IPS DF 6.9 (cell line): ENCODE measurements around the gene CACNA1C.
"Not testable (repeated sequence)": the region's sequence is repeated elsewhere in the genome, so short reads cannot be mapped to it uniquely, and the experiment has no call there.

Source experiments
- DNase-seq: peaks from one replicate; pipeline ENCODE4 v3.0.0-alpha.2; 2013; ENCODE audit warnings: low read depth, low spot score
- H3K27ac ChIP-seq: one replicate; pipeline ENCODE4 v1.5.1; 2013; ENCODE audit warnings: low read length, control low read depth
- H3K27me3 ChIP-seq: 2 replicates; pipeline ENCODE4 v1.6.1; 2013; ENCODE audit warnings: mild to moderate bottlenecking, low read length; ENCODE audit not compliant: control insufficient read depth, insufficient read depth
- H3K36me3 ChIP-seq: 2 replicates; pipeline ENCODE4 v1.6.1; 2013; ENCODE audit warnings: low read length; ENCODE audit not compliant: control insufficient read depth, insufficient read depth
- H3K4me1 ChIP-seq: 2 replicates; pipeline ENCODE4 v1.6.1; 2013; ENCODE audit warnings: low read length; ENCODE audit not compliant: control insufficient read depth, insufficient read depth
- H3K4me3 ChIP-seq: 2 replicates; pipeline ENCODE4 v1.5.1; 2013; ENCODE audit warnings: mild to moderate bottlenecking, low read length
- H3K9me3 ChIP-seq: 2 replicates; pipeline ENCODE4 v1.6.1; 2013; ENCODE audit warnings: low read length, inconsistent platforms; ENCODE audit not compliant: control insufficient read depth, insufficient read depth
- WGBS: extraction: QIAGEN DNeasy Blood & Tissue Kit; methylation state at CpG from one replicate; pipeline ENCODE4 v1.1.7; 2013; ENCODE audit warnings: mixed read lengths, missing lambda C conversion rate; ENCODE audit not compliant: insufficient read length, insufficient coverage; 5-methylcytosine and 5-hydroxymethylcytosine counted together

Gene CACNA1C

DNA sequence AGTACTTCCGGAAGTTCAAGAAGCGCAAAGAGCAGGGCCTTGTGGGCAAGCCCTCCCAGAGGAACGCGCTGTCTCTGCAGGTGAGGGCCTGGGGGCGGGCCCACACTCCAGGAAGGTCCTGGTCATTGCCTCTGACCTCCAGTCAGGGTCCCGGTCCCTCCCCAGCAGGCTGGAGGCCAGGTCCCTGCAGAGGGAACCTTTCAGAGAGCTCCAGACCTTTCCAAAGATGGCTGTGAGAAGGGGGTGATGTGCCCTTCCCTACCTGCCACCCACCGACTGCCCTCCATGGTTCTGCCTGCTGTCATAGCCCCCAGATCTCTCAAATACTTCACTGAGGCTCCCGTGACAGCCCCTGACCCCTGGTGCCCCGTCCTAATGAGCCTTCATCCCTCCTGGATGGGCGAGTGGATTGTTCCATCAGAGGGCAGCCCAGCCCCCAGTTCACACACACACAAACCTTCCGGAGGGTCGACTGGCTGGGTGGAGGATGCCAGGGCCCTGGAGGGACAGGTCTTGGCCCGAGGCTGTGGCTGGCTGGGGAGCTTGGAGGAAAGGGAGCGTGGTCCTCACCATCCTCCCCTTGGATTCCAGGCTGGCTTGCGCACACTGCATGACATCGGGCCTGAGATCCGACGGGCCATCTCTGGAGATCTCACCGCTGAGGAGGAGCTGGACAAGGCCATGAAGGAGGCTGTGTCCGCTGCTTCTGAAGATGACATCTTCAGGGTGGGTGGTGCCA, 624.5 kb downstream of the CACNA1C start:
- Histone ChIP-seq H3K9me3 (no peaks in the 10 kb centered on the region), H3K27ac (no peak overlapping the region), H3K4me1 (no peaks in the 10 kb centered on the region; the same call in 1 of the 2 replicates), H3K36me3 (no peaks in the 10 kb centered on the region), H3K4me3 (no peak overlapping the region), H3K27me3 (no peaks in the 10 kb centered on the region)
- WGBS: no CpG with 5 or more reads among the region's 20 CpGs
- no peak for DNase-seq

- WGBS: no CpG with 5 or more reads among the region's 11 CpGs
- Histone ChIP-seq H3K27ac (no peak overlapping the region), H3K4me3 (no peak overlapping the region), H3K27me3 (no peaks in the 10 kb centered on the region), H3K9me3 (no peaks in the 10 kb centered on the region), H3K4me1 (no peaks in the 10 kb centered on the region; the same call in 1 of the 2 replicates), H3K36me3 (no peaks in the 10 kb centered on the region)
- DNase-seq: no peak
Observed at GRCh38 chr12:2678426-2678825, 625.6 kb downstream of the CACNA1C start.

GRCh38 chr12:2679068-2679815, 626.5 kb downstream of the CACNA1C start:
- H3K4me1 ChIP-seq: peaks cover 3% of the 10 kb centered on the region; the same call in 1 of the 2 replicates
- no CpG with 5 or more reads among the region's 33 CpGs for WGBS
- no peak for DNase-seq
- no peaks in the 10 kb centered on the region for H3K9me3 ChIP-seq
- H3K27me3 ChIP-seq: no peaks in the 10 kb centered on the region
- no peak overlapping the region for H3K4me3 ChIP-seq
- no peaks in the 10 kb centered on the region for H3K36me3 ChIP-seq
- no peak overlapping the region for H3K27ac ChIP-seq

GRCh38 chr12:2679816-2680675, 627.3 kb downstream of the CACNA1C start:
- H3K27ac ChIP-seq: no peak overlapping the region
- WGBS: no CpG with 5 or more reads among the region's 18 CpGs
- no peaks in the 10 kb centered on the region for H3K27me3 ChIP-seq
- no peaks in the 10 kb centered on the region for H3K36me3 ChIP-seq
- peaks cover 3% of the 10 kb centered on the region; the same call in 1 of the 2 replicates for H3K4me1 ChIP-seq
- no peaks in the 10 kb centered on the region for H3K9me3 ChIP-seq
- DNase-seq: no peak
- H3K4me3 ChIP-seq: no peak overlapping the region

GRCh38 chr12:2680676-2681039, 627.9 kb downstream of the CACNA1C start:
- no peak for DNase-seq
- Histone ChIP-seq H3K36me3 (no peaks in the 10 kb centered on the region), H3K27me3 (no peaks in the 10 kb centered on the region), H3K9me3 (no peaks in the 10 kb centered on the region), H3K4me1 (peaks cover 3% of the 10 kb centered on the region; the same call in 1 of the 2 replicates), H3K4me3 (no peak overlapping the region), H3K27ac (no peak overlapping the region)
- no CpG with 5 or more reads among the region's 3 CpGs for WGBS

DNA sequence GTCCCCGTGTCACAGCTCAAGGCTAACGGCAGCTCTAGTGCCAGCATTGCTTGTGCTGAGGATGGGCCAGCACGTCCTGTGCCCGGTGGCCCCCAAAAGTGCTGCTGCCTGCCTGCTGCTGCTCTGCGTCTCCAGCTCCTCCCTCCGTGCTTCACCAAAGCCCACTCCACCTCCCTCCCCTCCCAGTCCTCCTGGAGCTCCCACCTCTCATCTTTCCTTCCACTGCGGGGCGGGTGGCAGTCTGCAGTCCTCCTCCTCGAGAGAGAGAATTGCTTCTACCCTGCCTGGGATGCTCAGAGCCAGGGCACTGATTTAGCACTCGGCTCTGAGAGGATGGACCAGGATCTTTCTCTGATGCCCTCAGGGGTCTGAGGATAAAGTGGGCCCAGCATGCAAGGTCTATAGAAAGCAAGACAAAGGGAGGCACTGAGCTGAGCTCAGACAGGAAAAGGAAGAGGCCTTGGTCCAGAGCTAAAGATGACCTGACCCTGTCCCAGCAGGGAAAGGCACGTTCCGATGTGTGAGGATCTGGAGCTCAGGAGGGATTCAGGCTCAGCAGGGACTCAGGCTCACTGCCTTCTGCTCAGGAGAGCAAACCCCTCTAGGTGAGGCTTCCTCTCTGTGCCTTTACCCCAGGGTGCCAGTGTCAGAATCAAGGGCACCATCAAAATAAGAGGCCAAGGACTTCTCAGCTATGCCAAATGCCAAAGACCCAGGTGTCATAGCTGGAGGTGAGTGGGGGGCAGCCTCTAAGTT, 628.8 kb downstream of the CACNA1C start:
- Histone ChIP-seq H3K27me3 (no peaks in the 10 kb centered on the region), H3K9me3 (no peaks in the 10 kb centered on the region), H3K36me3 (no peaks in the 10 kb centered on the region), H3K27ac (no peak overlapping the region), H3K4me3 (no peak overlapping the region), H3K4me1 (peaks cover 3% of the 10 kb centered on the region; the same call in 1 of the 2 replicates)
- no CpG with 5 or more reads among the region's 12 CpGs for WGBS
- no peak for DNase-seq

DNA sequence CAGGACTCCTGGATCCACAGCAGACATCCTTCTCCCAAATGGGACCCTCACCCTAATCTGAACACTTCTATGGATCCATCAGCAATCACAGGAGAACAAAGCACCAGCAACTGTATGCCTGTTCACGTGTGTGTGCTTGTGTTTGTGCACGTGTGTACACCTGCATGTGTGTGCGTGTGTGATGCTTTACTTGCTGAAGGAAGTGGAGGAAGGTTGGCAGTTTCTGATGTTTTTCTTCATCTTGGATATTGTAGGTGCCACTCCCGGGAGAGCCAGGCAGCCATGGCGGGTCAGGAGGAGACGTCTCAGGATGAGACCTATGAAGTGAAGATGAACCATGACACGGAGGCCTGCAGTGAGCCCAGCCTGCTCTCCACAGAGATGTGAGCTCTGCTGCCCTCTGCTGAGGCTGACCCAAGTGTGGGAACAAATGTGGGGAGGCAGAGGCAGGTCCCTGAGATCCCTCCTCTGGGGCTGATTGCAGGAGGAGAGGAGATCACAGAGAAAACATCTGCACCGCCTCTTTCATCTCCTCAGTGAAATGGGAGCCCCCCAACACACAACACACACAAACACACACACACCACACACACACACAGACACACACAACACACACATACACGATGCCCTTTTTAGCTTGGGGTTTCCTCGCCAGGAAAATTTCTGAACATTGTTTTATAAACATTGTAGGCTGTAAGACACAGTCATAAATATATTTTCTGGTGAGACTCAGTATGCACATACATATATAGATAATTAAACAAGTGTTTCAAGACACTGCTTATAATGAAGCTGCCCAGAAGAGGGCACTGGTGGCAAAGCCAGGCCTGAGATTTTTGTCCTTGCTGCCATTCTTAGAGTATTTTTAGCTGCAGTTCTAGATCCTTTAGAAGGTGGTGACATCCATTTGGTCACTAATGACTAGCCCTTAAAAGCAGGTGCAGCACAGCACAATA, 629.8 kb downstream of the CACNA1C start:
- DNase-seq: no peak
- no peaks in the 10 kb centered on the region for H3K9me3 ChIP-seq
- no CpG with 5 or more reads among the region's 10 CpGs for WGBS
- H3K4me3 ChIP-seq: no peak overlapping the region
- H3K27ac ChIP-seq: no peak overlapping the region
- peaks cover 3% of the 10 kb centered on the region; the same call in 1 of the 2 replicates for H3K4me1 ChIP-seq
- H3K36me3 ChIP-seq: no peaks in the 10 kb centered on the region
- H3K27me3 ChIP-seq: no peaks in the 10 kb centered on the region

GRCh38 chr12:2683283-2684025, 630.7 kb downstream of the CACNA1C start:
- Histone ChIP-seq H3K36me3 (no peaks in the 10 kb centered on the region), H3K27ac (no peak overlapping the region), H3K4me1 (peaks cover 3% of the 10 kb centered on the region; the same call in 1 of the 2 replicates), H3K27me3 (no peaks in the 10 kb centered on the region), H3K4me3 (no peak overlapping the region), H3K9me3 (no peaks in the 10 kb centered on the region)
- DNase-seq: no peak
- no CpG with 5 or more reads among the region's 12 CpGs for WGBS

DNA sequence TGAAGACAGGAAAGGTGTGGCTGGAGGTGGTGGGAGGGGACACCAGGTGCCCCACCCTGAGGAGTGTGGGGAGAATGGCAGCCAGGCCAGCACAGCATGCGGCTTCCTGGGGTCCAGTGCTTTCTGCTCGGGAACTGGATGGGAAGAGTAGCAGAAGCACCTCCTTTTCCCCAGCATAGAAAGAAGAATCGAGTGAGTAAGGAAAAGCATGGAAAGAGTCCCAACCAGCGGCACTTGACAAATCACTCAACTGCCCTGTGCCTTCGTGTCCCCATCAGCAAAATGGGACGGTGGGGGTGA, 631.2 kb downstream of the CACNA1C start:
- not testable (repeated sequence) for H3K4me3 ChIP-seq, DNase-seq, H3K9me3 ChIP-seq, H3K36me3 ChIP-seq, H3K27ac ChIP-seq, H3K4me1 ChIP-seq, H3K27me3 ChIP-seq
- WGBS: no CpG with 5 or more reads among the region's 6 CpGs
